HEK293 (cell line): ENCODE data around the gene PHYHD1.

Experiments
- CTCF ChIA-PET: fragments of 350-600 bp; formaldehyde crosslinking; extraction: SDS; loops from one replicate; lab custom pipeline; 2021; ENCODE audit warnings: antibody characterized with exemption; lab: Yijun Ruan, JAX
- POLR2A ChIA-PET: fragments of 300-600 bp; formaldehyde crosslinking; extraction: SDS; loops from one replicate; lab custom pipeline; 2020; ENCODE audit warnings: antibody characterized with exemption, inconsistent platforms; lab: Yijun Ruan, JAX
- H3K27ac ChIP-seq: fragments of 200-500 bp; sonication (Bioruptor generic); 2 replicates; pipeline ENCODE4 v1.5.1; 2014; ENCODE audit warnings: low read depth, low read length, control low read depth, inconsistent platforms; ENCODE audit errors: extremely low read depth
- H3K36me3 ChIP-seq, 2 experiments: fragments of 200-500 bp in 1 of 2; sonication (Bioruptor generic) in 1 of 2; 1 replicate in 1 of 2; 2 replicates in 1 of 2; pipeline ENCODE4 v1.5.1; 2014 to 2017; ENCODE audit warnings: inconsistent platforms in 2 of 2, low read length in 2 of 2; ENCODE audit not compliant: control insufficient read depth in 2 of 2, insufficient read depth in 1 of 2
- H3K4me1 ChIP-seq: fragments of 200-500 bp; sonication (Bioruptor generic); 2 replicates; pipeline ENCODE4 v1.5.1; 2014; ENCODE audit warnings: mild to moderate bottlenecking, low read length, inconsistent platforms; ENCODE audit not compliant: control insufficient read depth, insufficient read depth
- H3K4me3 ChIP-seq: 2 replicates; pipeline ENCODE4 v1.5.1; 2011; ENCODE audit warnings: low read depth, mild to moderate bottlenecking, control low read depth, low read length, moderate library complexity
- H3K9me3 ChIP-seq: fragments of 200-500 bp; sonication (Bioruptor generic); 2 replicates; pipeline ENCODE4 v1.5.1; 2014; ENCODE audit warnings: low read depth, low read length, inconsistent platforms; ENCODE audit not compliant: control insufficient read depth, insufficient read depth
- BCL11B ChIP-seq: fragments of 450-650 bp; formaldehyde crosslinking; IDR thresholded peaks from 2 replicates; pipeline ENCODE4 v1.5.1; 2016; ENCODE audit warnings: low read depth, missing biosample characterization, missing genetic modification characterization
- HIC1 ChIP-seq: fragments of 450-650 bp; formaldehyde crosslinking; IDR thresholded peaks from 2 replicates; pipeline ENCODE4 v1.5.1; 2016; ENCODE audit warnings: missing biosample characterization, missing genetic modification characterization
- HOXA7 ChIP-seq: sonication (generic); formaldehyde crosslinking; IDR thresholded peaks from 2 replicates; pipeline ENCODE4 v1.8.1; 2022; ENCODE audit warnings: missing genetic modification reagents, borderline replicate concordance
- ZIC2 ChIP-seq: fragments of 450-650 bp; formaldehyde crosslinking; IDR thresholded peaks from 2 replicates; pipeline ENCODE4 v1.5.1; 2016; ENCODE audit warnings: missing biosample characterization, missing genetic modification characterization
- ZNF133 ChIP-seq: fragments of 450-650 bp; formaldehyde crosslinking; IDR thresholded peaks from 2 replicates; pipeline ENCODE4 v1.5.1; 2016; ENCODE audit warnings: missing biosample characterization, missing genetic modification characterization
- ZNF19 ChIP-seq: fragments of 450-650 bp; formaldehyde crosslinking; IDR thresholded peaks from 2 replicates; pipeline ENCODE4; 2016; ENCODE audit warnings: missing biosample characterization, missing genetic modification characterization, low read depth
- ZNF23 ChIP-seq: fragments of 450-650 bp; formaldehyde crosslinking; IDR thresholded peaks from 2 replicates; pipeline ENCODE4 v1.5.1; 2016; ENCODE audit warnings: missing biosample characterization, missing genetic modification characterization, borderline replicate concordance
- ZNF26 ChIP-seq: fragments of 450-650 bp; formaldehyde crosslinking; IDR thresholded peaks from 2 replicates; pipeline ENCODE4 v1.5.1; 2016; ENCODE audit warnings: missing biosample characterization, missing genetic modification characterization
- ZNF280D ChIP-seq: fragments of 450-650 bp; formaldehyde crosslinking; IDR thresholded peaks from 2 replicates; pipeline ENCODE4 v1.5.1; 2016; ENCODE audit warnings: missing biosample characterization, missing genetic modification characterization
- ZNF324 ChIP-seq: fragments of 450-650 bp; formaldehyde crosslinking; IDR thresholded peaks from 2 replicates; pipeline ENCODE4 v1.5.1; 2016; ENCODE audit warnings: missing biosample characterization, missing genetic modification characterization
- ZNF449 ChIP-seq: fragments of 450-650 bp; formaldehyde crosslinking; IDR thresholded peaks from 2 replicates; pipeline ENCODE4 v1.5.1; 2017; ENCODE audit warnings: missing biosample characterization, mild to moderate bottlenecking, missing genetic modification characterization, moderate library complexity
- ZNF473 ChIP-seq: fragments of 450-650 bp; formaldehyde crosslinking; IDR thresholded peaks from 2 replicates; pipeline ENCODE4 v1.5.1; 2017; ENCODE audit warnings: missing biosample characterization, missing genetic modification characterization
- ZNF580 ChIP-seq: fragments of 450-650 bp; formaldehyde crosslinking; IDR thresholded peaks from 2 replicates; pipeline ENCODE4 v1.5.1; 2016; ENCODE audit warnings: missing biosample characterization, missing genetic modification characterization
- ZNF704 ChIP-seq: fragments of 450-650 bp; formaldehyde crosslinking; IDR thresholded peaks from 2 replicates; pipeline ENCODE4 v1.5.1; 2016; ENCODE audit warnings: missing biosample characterization, missing genetic modification characterization
- ZNF791 ChIP-seq: fragments of 450-650 bp; formaldehyde crosslinking; IDR thresholded peaks from 2 replicates; pipeline ENCODE4 v1.5.1; 2016; ENCODE audit warnings: missing biosample characterization, missing genetic modification characterization
- ZSCAN4 ChIP-seq: fragments of 450-650 bp; formaldehyde crosslinking; IDR thresholded peaks from 2 replicates; pipeline ENCODE4 v1.5.1; 2017; ENCODE audit warnings: missing biosample characterization, missing genetic modification characterization

The PHYHD1 gene

GRCh38 chr9:128933731-128934130 lies 12.9 kb downstream of the PHYHD1 start (continued):
- TF ChIP-seq ZNF26 (tag by site-specific recombination): no peak
- TF ChIP-seq ZNF791: no peak
- TF ChIP-seq ZNF580: no peak
- TF ChIP-seq ZSCAN4 (tag by site-specific recombination): no peak
- no peak for TF ChIP-seq ZNF449
- TF ChIP-seq ZNF473 (tag by site-specific recombination): no peak
- TF ChIP-seq ZNF19 (tag by site-specific recombination): no peak

- no peaks in the 10 kb centered on the region for H3K9me3 ChIP-seq
- POLR2A ChIA-PET: no interaction called here
- H3K27ac ChIP-seq: no peak overlapping the region
- no peaks in the 10 kb centered on the region for H3K4me1 ChIP-seq
- no peak overlapping the region for H3K4me3 ChIP-seq
- CTCF ChIA-PET: interaction anchor here (9.1 kb wide), 1 partner anchor 8 kb away, joined by 48 read pairs; no protein-coding TSS in a partner anchor
- peaks cover 0 to 3% of the 10 kb centered on the region in 2 experiments; a peak in 1 of 3 replicates for H3K36me3 ChIP-seq
- TF ChIP-seq ZNF280D (tag by site-specific recombination) (no peak), BCL11B (tag by site-specific recombination) (peak; percentile 53; the same call in 1 of the 2 replicates), ZNF324 (no peak)
These were observed 15.5 kb downstream of the PHYHD1 start for GRCh38 chr9:128936171-128936865.

GRCh38 chr9:128937310-128938165 lies 16.8 kb downstream of the PHYHD1 start:
- Histone ChIP-seq H3K4me3 (no peak overlapping the region), H3K36me3 (peaks cover 0 to 3% of the 10 kb centered on the region in 2 experiments; a peak in 1 of 3 replicates), H3K27ac (no peak overlapping the region), H3K9me3 (no peaks in the 10 kb centered on the region), H3K4me1 (no peaks in the 10 kb centered on the region)
- POLR2A ChIA-PET: no interaction called here
- CTCF ChIA-PET: interaction anchor here (9.1 kb wide), 1 partner anchor 9 kb away, joined by 48 read pairs; no protein-coding TSS in a partner anchor
- TF ChIP-seq ZNF133 (tag by site-specific recombination): no peak
- TF ChIP-seq ZNF704 (tag by site-specific recombination): no peak
- TF ChIP-seq HOXA7 (CRISPR knock-in tag): no peak
- TF ChIP-seq ZIC2 (tag by site-specific recombination): no peak
- TF ChIP-seq HIC1: no peak
- TF ChIP-seq ZNF23 (tag by site-specific recombination): no peak
